Spleen (tissue), 13 donors: ENCODE data around the gene JAK2. TPM values are rescaled to one million over a fixed set of nuclear protein-coding genes. Genes with fewer than 3 reads are reported as not detected.

Experiments used
- DNase-seq: peaks from one replicate; pipeline ENCODE4 v3.0.0-alpha.2; 2020
- H3K27ac ChIP-seq, 8 donors: fragments of 200-600 bp; sonication (generic) in 7 of 8; 1 replicate in 4 of 8; 2 replicates in 4 of 8; pipeline versions ENCODE4 v1.5.0 to v1.8.0; 2016 to 2021; ENCODE audit warnings: inconsistent platforms in 4 of 8, mild to moderate bottlenecking in 4 of 8, moderate library complexity in 1 of 8
- H3K27me3 ChIP-seq, 7 donors: fragments of 200-600 bp; sonication (generic) in 6 of 7; replicated peaks in 1 of 7; 1 replicate in 4 of 7; 2 replicates in 3 of 7; pipeline versions ENCODE4 v1.5.0 to v1.8.0; 2016 to 2021; ENCODE audit warnings: inconsistent platforms in 3 of 7, mild to moderate bottlenecking in 1 of 7
- H3K36me3 ChIP-seq, 6 donors: fragments of 200-600 bp; sonication (generic) in 5 of 6; 1 replicate in 4 of 6; 2 replicates in 2 of 6; pipeline versions ENCODE4 v1.5.0 to v1.8.0; 2016 to 2021; ENCODE audit warnings: inconsistent platforms in 2 of 6
- H3K4me1 ChIP-seq, 6 donors: fragments of 200-600 bp; sonication (generic) in 5 of 6; 1 replicate in 3 of 6; 2 replicates in 3 of 6; pipeline versions ENCODE4 v1.5.0 to v1.8.0; 2016 to 2021; ENCODE audit warnings: inconsistent platforms in 3 of 6
- H3K4me3 ChIP-seq, 8 donors: fragments of 200-600 bp; sonication (generic) in 7 of 8; 1 replicate in 4 of 8; 2 replicates in 4 of 8; pipeline versions ENCODE4 v1.5.0 to v1.8.0; 2016 to 2021; ENCODE audit warnings: inconsistent platforms in 4 of 8, mild to moderate bottlenecking in 4 of 8, moderate library complexity in 2 of 8
- H3K9me3 ChIP-seq, 8 donors: fragments of 200-600 bp; sonication (generic) in 7 of 8; 1 replicate in 4 of 8; 2 replicates in 4 of 8; pipeline versions ENCODE4 v1.5.0 to v1.8.0; 2016 to 2021; ENCODE audit warnings: inconsistent platforms in 4 of 8
- POLR2A ChIP-seq, 3 donors: fragments of 450-650 bp; IDR thresholded peaks; one replicate each; pipeline ENCODE4 v1.5.1; 2017; ENCODE audit warnings: antibody characterized with exemption in 3 of 3, mild to moderate bottlenecking in 1 of 3
- POLR2AphosphoS5 ChIP-seq, 3 donors: sonication (generic); formaldehyde crosslinking; IDR thresholded peaks; one replicate each; pipeline ENCODE4 v1.5.1; 2017; ENCODE audit warnings: antibody characterized with exemption in 3 of 3
- WGBS, 5 donors: extraction: QIAGEN DNeasy Blood & Tissue Kit in 3 of 5; methylation state at CpG; one replicate each; pipeline versions ENCODE4 v1.1.5 to v1.1.7; 2013 to 2018; 5-methylcytosine and 5-hydroxymethylcytosine counted together
- intact Hi-C: fragments of 100-400 bp; cut with DNase I; formaldehyde crosslinking; loops from one replicate; pipeline ENCODE4 v1.15.0; 2023; ENCODE audit warnings: low total_unique reads
- long read RNA-seq, 2 donors: transcript quantifications; one replicate each; lab custom pipeline, GENCODE V29; 2026
- polyA plus RNA-seq, 3 donors: library from polyadenylated mRNA; stranded (reverse); fragments of 200-250 nt; gene quantifications; one replicate each; pipeline ENCODE4 v1.2.1, GENCODE V29; 2013
- total RNA-seq, 7 donors: library from RNA; depleted of rRNA in 3 of 7; stranded (reverse); fragments of >200 nt in 3 of 7; fragmentation: NEBNext Ultra II Directional in 4 of 7; extraction: Animal tissue kit (Norgen Biotek cat#: 25700) in 4 of 7; gene quantifications; one replicate each; pipeline versions ENCODE4 v1.1.0 to v1.2.1, GENCODE V29; 2016 to 2021
- TF ChIP-seq, protein P1 (sequence below), 11 experiments: fragments of 200-600 bp in 7 of 11; fragments of 450-650 bp in 4 of 11; sonication (generic) in 4 of 11; IDR thresholded peaks in 8 of 11; conservative IDR thresholded peaks in 3 of 11; 1 replicate in 7 of 11; 2 replicates in 4 of 11; pipeline versions ENCODE4 v1.4.0 to v1.8.0; 2016 to 2021; ENCODE audit warnings: antibody characterized with exemption in 11 of 11, inconsistent platforms in 4 of 11, mild to moderate bottlenecking in 1 of 11
- donor health status: healthy with polysubstance abuse.
- donor health status: DM: no; HTN: no; CAD: no; lungs with moderate emphysema.
- donor health status: DM: no; HTN: no; CAD: no.
- donor health status: Bipolar disorder and iron deficiency.
- donor health status: healthy.
- donor health status: DM: no; HTN: no; CAD: no.
- donor health status: DM: yes; HTN: yes; CAD: no.

JAK2 gene
- total RNA-seq (10 to 100 TPM; 40.9 to 61.2 (median 54.6) TPM), polyA plus RNA-seq (10 to 100 TPM in 1 of 3 donors, 1 to 10 TPM in 2; 7.1 to 10.1 (median 7.3) TPM)
- long read RNA-seq, donor 1, result 0 reads
- long read RNA-seq, donor 2, full-length matches to known transcripts, result 2 of 2 reads
- long read RNA-seq, donor 2, partial matches to known transcripts, result 0 of 2 reads
- long read RNA-seq, donor 2, other reads (novel, unspliced or antisense), result 0 of 2 reads

DNA sequence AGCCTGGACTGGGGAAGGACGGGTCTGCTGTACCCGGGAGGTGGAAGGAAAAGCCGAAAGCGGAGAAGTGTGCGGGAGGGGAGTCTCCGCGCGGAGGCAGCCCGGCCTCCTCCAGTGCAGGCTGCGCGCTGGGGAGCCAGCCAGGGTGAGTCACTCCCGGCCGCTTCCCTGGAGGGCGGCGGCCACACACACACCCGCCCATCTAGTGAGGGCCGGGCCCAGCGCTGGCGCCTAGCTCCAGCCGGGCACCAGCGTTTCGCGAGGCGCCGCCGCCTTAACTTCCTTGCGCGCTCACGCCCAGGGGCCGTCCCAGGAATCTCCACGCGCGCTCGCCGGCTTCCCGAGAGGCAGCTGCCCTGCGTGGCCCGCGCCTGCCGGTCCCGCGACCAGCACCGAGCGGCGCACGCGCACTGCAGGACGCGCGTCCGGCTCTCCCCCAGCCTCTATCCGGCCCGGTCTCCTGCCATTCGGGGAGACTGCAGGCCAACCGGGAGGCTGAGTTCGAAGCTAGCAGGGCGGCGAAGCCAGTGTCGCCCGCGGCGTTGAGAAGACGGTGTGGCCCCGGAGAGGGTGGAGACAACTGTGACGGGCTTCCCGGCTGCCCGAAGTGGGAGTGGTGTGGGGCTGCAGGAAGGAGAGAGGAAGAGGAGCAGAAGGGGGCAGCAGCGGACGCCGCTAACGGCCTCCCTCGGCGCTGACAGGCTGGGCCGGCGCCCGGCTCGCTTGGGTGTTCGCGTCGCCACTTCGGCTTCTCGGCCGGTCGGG lies at the start of gene JAK2:
JAK2 (plus strand) TSS at position 652 of the 765 bp plus-strand sequence. CDS start 36,716 bp downstream, outside the sequence.
- TF ChIP-seq, protein P1, sequence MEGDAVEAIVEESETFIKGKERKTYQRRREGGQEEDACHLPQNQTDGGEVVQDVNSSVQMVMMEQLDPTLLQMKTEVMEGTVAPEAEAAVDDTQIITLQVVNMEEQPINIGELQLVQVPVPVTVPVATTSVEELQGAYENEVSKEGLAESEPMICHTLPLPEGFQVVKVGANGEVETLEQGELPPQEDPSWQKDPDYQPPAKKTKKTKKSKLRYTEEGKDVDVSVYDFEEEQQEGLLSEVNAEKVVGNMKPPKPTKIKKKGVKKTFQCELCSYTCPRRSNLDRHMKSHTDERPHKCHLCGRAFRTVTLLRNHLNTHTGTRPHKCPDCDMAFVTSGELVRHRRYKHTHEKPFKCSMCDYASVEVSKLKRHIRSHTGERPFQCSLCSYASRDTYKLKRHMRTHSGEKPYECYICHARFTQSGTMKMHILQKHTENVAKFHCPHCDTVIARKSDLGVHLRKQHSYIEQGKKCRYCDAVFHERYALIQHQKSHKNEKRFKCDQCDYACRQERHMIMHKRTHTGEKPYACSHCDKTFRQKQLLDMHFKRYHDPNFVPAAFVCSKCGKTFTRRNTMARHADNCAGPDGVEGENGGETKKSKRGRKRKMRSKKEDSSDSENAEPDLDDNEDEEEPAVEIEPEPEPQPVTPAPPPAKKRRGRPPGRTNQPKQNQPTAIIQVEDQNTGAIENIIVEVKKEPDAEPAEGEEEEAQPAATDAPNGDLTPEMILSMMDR (IDR thresholded peaks at IDR 0.05 in 8 of 11, conservative IDR thresholded peaks at IDR 0.05 in 3 of 11), result peak in 7 of 11 experiments; percentile 36 to 67 (median 58)
- TF ChIP-seq POLR2AphosphoS5 (IDR thresholded peaks at IDR 0.05) (peak; percentile 92 to 97 (median 96)), POLR2A (IDR thresholded peaks at IDR 0.05) (peak; percentile 65 to 86 (median 80))
- H3K36me3 ChIP-seq, result peaks cover 0 to 14% (median 0%) of the 10 kb centered on the region in 6 donors
- peaks cover 32 to 80% (median 65%) of the 10 kb centered on the region in 6 donors for H3K4me1 ChIP-seq
- peak within 1 kb of the TSS; percentile 96 to 99 (median 98) for H3K27ac ChIP-seq
- peak within 1 kb of the TSS; percentile 66 to 87 (median 78) for H3K4me3 ChIP-seq
- no peaks in the 10 kb centered on the region for H3K27me3 ChIP-seq
- WGBS, 5 donors, result 0 to 1% (median 0%) methylated on average over 45 to 84 of the region's 84 CpGs
- H3K9me3 ChIP-seq, result no peaks in the 10 kb centered on the region
- peak; percentile 97 for DNase-seq
- intact Hi-C loops, result loop anchor here (5.0 to 10.0 kb wide), 3 partner anchors 50 to 320 kb away; partner anchors contain the start of genes PLPP6 and SPATA6L

DNA sequence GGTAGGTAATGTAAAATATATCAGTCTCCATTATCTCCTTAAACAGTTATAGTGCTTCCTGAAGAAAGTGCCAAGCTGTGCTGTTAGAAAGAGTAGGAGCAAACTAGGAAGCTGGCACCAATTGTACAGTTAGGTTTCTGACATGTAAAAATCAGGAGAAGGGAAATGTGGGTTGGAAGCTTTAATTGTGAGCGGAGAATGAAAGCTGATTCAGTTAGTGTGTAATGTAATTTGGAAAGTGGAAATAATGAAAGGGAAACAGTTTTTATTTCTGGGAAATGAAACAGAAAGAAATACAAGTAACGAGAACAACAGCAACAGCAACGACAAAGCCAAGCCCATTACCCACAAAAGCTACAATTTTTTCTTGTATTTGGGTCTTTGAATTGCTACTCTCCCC lies 48.8 kb upstream of the JAK2 start:
- Histone ChIP-seq H3K4me1 (peaks cover 18 to 59% (median 44%) of the 10 kb centered on the region in 6 donors), H3K36me3 (no peaks in the 10 kb centered on the region), H3K9me3 (no peaks in the 10 kb centered on the region), H3K27ac (peak overlapping the region; percentile 22 to 87 (median 69)), H3K4me3 (no peak overlapping the region), H3K27me3 (no peaks in the 10 kb centered on the region)
- 18 to 31% (median 27%) methylated on average over 3 of the region's 3 CpGs for WGBS, 5 donors
- intact Hi-C loops, result loop anchor here (10.0 kb wide), 1 partner anchor 49 kb away; the partner anchor contains the start of gene JAK2
- no peak for DNase-seq
- no peak for TF ChIP-seq POLR2AphosphoS5 (IDR thresholded peaks at IDR 0.05)
- TF ChIP-seq, protein P1 (IDR thresholded peaks at IDR 0.05 in 8 of 11, conservative IDR thresholded peaks at IDR 0.05 in 3 of 11), result no peak
- TF ChIP-seq POLR2A (IDR thresholded peaks at IDR 0.05), result no peak

DNA sequence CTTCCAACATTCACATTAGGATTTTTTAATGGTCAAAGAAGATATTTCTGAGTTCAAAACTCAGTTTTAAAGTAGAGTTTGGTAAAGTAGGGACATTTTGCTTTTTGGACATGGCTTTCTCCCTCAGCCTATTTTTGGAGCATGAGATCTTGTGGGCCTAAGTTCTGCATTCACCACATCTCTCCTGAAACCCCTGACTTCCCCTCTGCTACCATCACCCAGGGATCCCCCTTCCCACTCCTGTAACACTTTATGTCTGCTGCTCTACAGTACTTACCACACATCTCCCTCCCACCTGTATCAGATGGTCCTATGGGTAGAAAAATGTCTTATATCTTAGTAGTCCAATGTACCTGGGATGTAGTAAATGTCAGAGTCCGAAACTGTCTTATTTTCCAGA lies 48.2 kb upstream of the JAK2 start:
- Histone ChIP-seq H3K27ac (peak overlapping the region in 7 of 8 donors; percentile 40 to 87 (median 71)), H3K4me1 (peaks cover 18 to 64% (median 45%) of the 10 kb centered on the region in 6 donors), H3K36me3 (no peaks in the 10 kb centered on the region), H3K4me3 (no peak overlapping the region), H3K9me3 (no peaks in the 10 kb centered on the region), H3K27me3 (no peaks in the 10 kb centered on the region)
- no peak for DNase-seq
- 89 to 100% (median 95%) methylated on average over 1 of the region's 1 CpG for WGBS, 5 donors
- no peak for TF ChIP-seq POLR2A (IDR thresholded peaks at IDR 0.05)
- TF ChIP-seq, protein P1 (IDR thresholded peaks at IDR 0.05 in 8 of 11, conservative IDR thresholded peaks at IDR 0.05 in 3 of 11), result no peak
- TF ChIP-seq POLR2AphosphoS5 (IDR thresholded peaks at IDR 0.05), result no peak
- intact Hi-C loops, result loop anchor here (10.0 kb wide), 1 partner anchor 48 kb away; the partner anchor contains the start of gene JAK2
